ENCODE data around the gene CDHR3. TPM values are rescaled to one million over a fixed set of nuclear protein-coding genes. Genes with fewer than 3 reads are reported as not detected.

Gene CDHR3
- total RNA-seq, 1 experiment from 2014 or later: 3.3 TPM

- Histone ChIP-seq H3K4me2 (ENCODE audit: insufficient read depth, insufficient read length, low read length) (no peak overlapping the region), H3K79me2 (ENCODE audit: insufficient read depth, low read length) (no peaks in the 10 kb centered on the region), H3K23ac (ENCODE audit: insufficient read length, low read depth, low read length) (no peak overlapping the region), H4K5ac (ENCODE audit: insufficient read length, low read depth, low read length) (no peak overlapping the region), H3K4me1 (ENCODE audit: insufficient read depth, low read length) (no peaks in the 10 kb centered on the region; the same call in 1 of the 2 replicates), H3K14ac (ENCODE audit: insufficient read depth, low read length) (no peak overlapping the region), H4K20me1 (ENCODE audit: control insufficient read depth, insufficient read depth, insufficient read length) (no peaks in the 10 kb centered on the region), H3K27ac (ENCODE audit: insufficient read length, low read depth, low read length) (no peak overlapping the region), H2BK12ac (ENCODE audit: insufficient read length, low read depth, low read length) (no peak overlapping the region), H2AFZ (ENCODE audit: low read length) (no peak overlapping the region), H3K27me3 (ENCODE audit: insufficient read depth, low read length) (no peaks in the 10 kb centered on the region), H3K9ac (ENCODE audit: extremely low read depth, insufficient read length, low read length) (no peak overlapping the region), H3K79me1 (ENCODE audit: insufficient read depth, low read depth, low read length, poor library complexity, severe bottlenecking) (no peaks in the 10 kb centered on the region), H4K91ac (ENCODE audit: insufficient read length, low read depth, low read length) (no peak overlapping the region), H2BK20ac (ENCODE audit: low read depth, low read length, poor library complexity, severe bottlenecking) (no peak overlapping the region), H3T11ph (ENCODE audit: low read length) (no peak overlapping the region), H2BK15ac (ENCODE audit: low read depth, low read length) (no peak overlapping the region), H3K56ac (ENCODE audit: insufficient read length, low read depth, low read length) (no peak overlapping the region), H3K23me2 (ENCODE audit: insufficient read length, low read depth, low read length, poor library complexity, severe bottlenecking) (no peaks in the 10 kb centered on the region), H4K8ac (replicated peaks; ENCODE audit: insufficient read length, low read depth, low read length) (no peak overlapping the region), H3K9me3 (ENCODE audit: control insufficient read depth, low read depth, low read length) (no peaks in the 10 kb centered on the region), H3K18ac (ENCODE audit: insufficient read length, low read depth, low read length) (no peak overlapping the region), H2AK5ac (ENCODE audit: insufficient read length, low read length) (no peak overlapping the region), H3K4ac (ENCODE audit: low read depth, low read length) (no peak overlapping the region), H2BK120ac (ENCODE audit: low read depth, low read length, poor library complexity, severe bottlenecking) (no peak overlapping the region), H2BK5ac (ENCODE audit: insufficient read length, low read length) (no peak overlapping the region)
- Mint-ChIP-seq H3K36me3 (ENCODE audit: insufficient read depth in 1 of 3, low read depth in 3 of 3) (0 out of 7 replicates have a peak, but pooled peaks cover 0 to 2% (median 0%) of the 10 kb centered on the region in 3 experiments), H3K27me3 (ENCODE audit: low read depth) (no peaks in the 10 kb centered on the region), H3K4me1 (peaks cover 14 to 18% of the 10 kb centered on the region in 2 experiments), H3K4me3 (no peak overlapping the region), H3K9me3 (no peaks in the 10 kb centered on the region), H3K27ac (no peak overlapping the region)
- WGBS (ENCODE audit: extremely low coverage, insufficient read length, low lambda C conversion rate): no CpG with 5 or more reads among the region's 5 CpGs
- no peak for TF ChIP-seq CTCF (conservative IDR thresholded peaks at IDR 0.05)
- no peak for DNase-seq
These were observed 27.8 kb upstream of the CDHR3 start for GRCh38 chr7:105935250-105935649.

Measured in H9 (cell line).